MM.1S (cell line): Measurements from ENCODE around the gene P2RX3.

Experiments used
- DNase-seq: peaks from one replicate; pipeline ENCODE4 v3.0.0-alpha.2; 2015
- H2AFZ ChIP-seq: fragments of 300-600 bp; sonication (generic); 2 replicates; pipeline ENCODE4 v1.6.0; 2016; ENCODE audit warnings: antibody characterized with exemption, low read length
- H3F3A ChIP-seq: fragments of 300-600 bp; sonication (generic); 2 replicates; pipeline ENCODE4 v1.6.1; 2016; ENCODE audit warnings: mild to moderate bottlenecking, antibody characterized with exemption, low read length, moderate library complexity, mixed read lengths; ENCODE audit not compliant: insufficient read depth
- H3K27ac ChIP-seq: fragments of 300-600 bp; sonication (generic); 2 replicates; pipeline ENCODE4 v1.5.1; 2016; ENCODE audit warnings: mild to moderate bottlenecking, low read length
- H3K27me3 ChIP-seq: fragments of 300-600 bp; sonication (generic); replicated peaks from 2 replicates; pipeline ENCODE4 v1.6.0; 2016; ENCODE audit warnings: low read length; ENCODE audit not compliant: insufficient read depth
- H3K36me3 ChIP-seq: fragments of 300-600 bp; sonication (generic); replicated peaks from 2 replicates; pipeline ENCODE4 v1.6.1; 2016; ENCODE audit warnings: mild to moderate bottlenecking, low read length, mixed read lengths; ENCODE audit not compliant: insufficient read depth
- H3K4me1 ChIP-seq: fragments of 300-600 bp; sonication (generic); 2 replicates; pipeline ENCODE4 v1.6.1; 2016; ENCODE audit warnings: low read length, mixed read lengths
- H3K4me2 ChIP-seq: fragments of 300-600 bp; sonication (generic); 2 replicates; pipeline ENCODE4 v1.6.0; 2016; ENCODE audit warnings: low read depth, low read length
- H3K4me3 ChIP-seq: fragments of 300-600 bp; sonication (generic); 2 replicates; pipeline ENCODE4 v1.5.1; 2016; ENCODE audit warnings: low read length, mixed read lengths
- H3K79me2 ChIP-seq: fragments of 300-600 bp; sonication (generic); 2 replicates; pipeline ENCODE4 v1.6.1; 2016; ENCODE audit warnings: mixed run types, low read length, mixed read lengths
- H3K9ac ChIP-seq: fragments of 300-600 bp; sonication (generic); 2 replicates; pipeline ENCODE4 v1.6.1; 2016; ENCODE audit warnings: low read length, mixed read lengths
- H3K9me2 ChIP-seq: fragments of 300-600 bp; sonication (generic); replicated peaks from 2 replicates; pipeline ENCODE4 v1.6.1; 2016; ENCODE audit warnings: mild to moderate bottlenecking, low read length, mixed read lengths; ENCODE audit not compliant: insufficient read depth
- H3K9me3 ChIP-seq: fragments of 300-600 bp; sonication (generic); replicated peaks from 2 replicates; pipeline ENCODE4 v1.6.1; 2016; ENCODE audit warnings: mild to moderate bottlenecking, low read length, mixed read lengths; ENCODE audit not compliant: insufficient read depth
- H4K20me1 ChIP-seq: fragments of 300-600 bp; sonication (generic); 2 replicates; pipeline ENCODE4 v1.6.1; 2016; ENCODE audit warnings: mild to moderate bottlenecking, low read length, moderate library complexity, mixed read lengths; ENCODE audit not compliant: insufficient read depth
- EZH2 ChIP-seq: fragments of 300-600 bp; sonication (generic); optimal IDR thresholded peaks from 2 replicates; pipeline ENCODE3; 2017; ENCODE audit warnings: low read depth, mild to moderate bottlenecking, antibody characterized with exemption, low read length, mixed read lengths
- EZH2phosphoT487 ChIP-seq: fragments of 300-600 bp; sonication (generic); IDR thresholded peaks from 2 replicates; pipeline ENCODE4 v1.6.1; 2018; ENCODE audit warnings: antibody characterized with exemption, low read length
- TF ChIP-seq, protein P1 (sequence below): fragments of 300-600 bp; sonication (generic); IDR thresholded peaks from 2 replicates; pipeline ENCODE4 v1.5.1; 2016; ENCODE audit warnings: antibody characterized with exemption, low read length, mixed read lengths

Gene P2RX3

DNA sequence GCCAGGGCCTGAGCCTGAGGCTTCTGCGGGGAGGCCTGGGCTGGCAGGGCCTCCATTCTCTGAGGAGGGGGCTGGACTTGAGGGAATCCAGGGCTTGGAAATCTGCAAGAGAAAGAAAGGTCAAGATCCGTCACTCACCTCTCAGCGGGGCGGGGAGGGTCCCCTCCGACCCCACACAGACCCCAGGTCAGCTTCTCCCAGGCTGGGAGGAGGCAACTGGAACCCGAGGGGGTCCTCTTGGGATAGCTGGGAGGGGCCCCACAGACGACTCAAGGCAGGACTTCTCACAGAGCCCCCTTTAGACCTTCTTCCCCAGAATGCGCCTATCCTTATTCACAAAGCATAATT lies 24.4 kb upstream of the P2RX3 start:
- Histone ChIP-seq H3K79me2 (no peaks in the 10 kb centered on the region), H3K9ac (no peak overlapping the region), H2AFZ (no peak overlapping the region), H3K9me2 (no peaks in the 10 kb centered on the region), H3K9me3 (no peaks in the 10 kb centered on the region), H3K27ac (no peak overlapping the region), H3F3A (no peaks in the 10 kb centered on the region), H3K4me2 (no peak overlapping the region), H4K20me1 (no peaks in the 10 kb centered on the region), H3K36me3 (no peaks in the 10 kb centered on the region), H3K4me1 (no peaks in the 10 kb centered on the region), H3K27me3 (no peaks in the 10 kb centered on the region), H3K4me3 (no peak overlapping the region)
- TF ChIP-seq EZH2 (no peak), EZH2phosphoT487 (no peak)
- TF ChIP-seq, protein P1, sequence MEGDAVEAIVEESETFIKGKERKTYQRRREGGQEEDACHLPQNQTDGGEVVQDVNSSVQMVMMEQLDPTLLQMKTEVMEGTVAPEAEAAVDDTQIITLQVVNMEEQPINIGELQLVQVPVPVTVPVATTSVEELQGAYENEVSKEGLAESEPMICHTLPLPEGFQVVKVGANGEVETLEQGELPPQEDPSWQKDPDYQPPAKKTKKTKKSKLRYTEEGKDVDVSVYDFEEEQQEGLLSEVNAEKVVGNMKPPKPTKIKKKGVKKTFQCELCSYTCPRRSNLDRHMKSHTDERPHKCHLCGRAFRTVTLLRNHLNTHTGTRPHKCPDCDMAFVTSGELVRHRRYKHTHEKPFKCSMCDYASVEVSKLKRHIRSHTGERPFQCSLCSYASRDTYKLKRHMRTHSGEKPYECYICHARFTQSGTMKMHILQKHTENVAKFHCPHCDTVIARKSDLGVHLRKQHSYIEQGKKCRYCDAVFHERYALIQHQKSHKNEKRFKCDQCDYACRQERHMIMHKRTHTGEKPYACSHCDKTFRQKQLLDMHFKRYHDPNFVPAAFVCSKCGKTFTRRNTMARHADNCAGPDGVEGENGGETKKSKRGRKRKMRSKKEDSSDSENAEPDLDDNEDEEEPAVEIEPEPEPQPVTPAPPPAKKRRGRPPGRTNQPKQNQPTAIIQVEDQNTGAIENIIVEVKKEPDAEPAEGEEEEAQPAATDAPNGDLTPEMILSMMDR, result no peak
- DNase-seq, result no peak

DNA sequence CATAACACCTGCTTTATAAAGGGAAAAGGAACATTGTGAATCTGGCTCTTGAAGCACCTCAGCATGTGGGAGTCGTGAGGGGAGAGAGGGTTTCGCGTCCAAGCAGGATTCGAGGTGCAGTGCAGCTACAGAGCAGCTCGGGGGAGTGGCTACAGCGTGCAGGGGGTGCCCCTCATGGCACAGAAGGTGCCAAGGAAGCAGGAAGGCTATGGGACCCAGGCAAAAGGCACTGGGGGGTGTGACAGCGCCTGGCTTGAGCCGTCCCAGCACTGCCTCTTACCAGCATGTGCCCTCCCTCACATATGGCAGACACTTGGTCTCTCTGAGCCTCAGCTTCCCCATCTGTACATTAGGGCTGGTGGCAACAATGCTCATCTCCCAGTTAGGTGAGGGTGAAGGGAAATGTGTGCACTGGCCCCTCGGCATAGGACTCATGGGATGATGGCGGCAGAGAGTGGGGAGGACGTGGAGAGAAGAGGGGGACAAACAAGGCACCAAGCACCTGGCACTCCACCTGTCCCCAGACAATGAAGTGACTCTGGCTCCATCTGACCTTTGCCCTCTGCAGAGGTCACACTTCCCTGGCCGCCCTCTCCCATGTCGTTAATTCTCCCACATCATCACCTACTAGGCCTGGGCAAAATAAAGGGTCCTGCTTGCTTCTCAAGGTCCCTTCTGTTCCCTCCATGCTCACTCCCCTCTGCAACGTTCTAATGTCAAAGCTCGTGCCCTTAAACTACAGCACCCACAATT lies 23.8 kb upstream of the P2RX3 start:
- no peaks in the 10 kb centered on the region for H3K9me3 ChIP-seq
- no peak for DNase-seq
- no peaks in the 10 kb centered on the region for H3K4me1 ChIP-seq
- no peak overlapping the region for H3K4me2 ChIP-seq
- H3K4me3 ChIP-seq, result no peak overlapping the region
- H3F3A ChIP-seq, result no peaks in the 10 kb centered on the region
- TF ChIP-seq, protein P1, result no peak
- TF ChIP-seq EZH2phosphoT487 (no peak), EZH2 (no peak)
- no peaks in the 10 kb centered on the region for H4K20me1 ChIP-seq
- H3K9me2 ChIP-seq, result no peaks in the 10 kb centered on the region
- H3K9ac ChIP-seq, result no peak overlapping the region
- no peaks in the 10 kb centered on the region for H3K36me3 ChIP-seq
- no peak overlapping the region for H2AFZ ChIP-seq
- H3K27me3 ChIP-seq, result no peaks in the 10 kb centered on the region
- H3K79me2 ChIP-seq, result no peaks in the 10 kb centered on the region
- H3K27ac ChIP-seq, result no peak overlapping the region

DNA sequence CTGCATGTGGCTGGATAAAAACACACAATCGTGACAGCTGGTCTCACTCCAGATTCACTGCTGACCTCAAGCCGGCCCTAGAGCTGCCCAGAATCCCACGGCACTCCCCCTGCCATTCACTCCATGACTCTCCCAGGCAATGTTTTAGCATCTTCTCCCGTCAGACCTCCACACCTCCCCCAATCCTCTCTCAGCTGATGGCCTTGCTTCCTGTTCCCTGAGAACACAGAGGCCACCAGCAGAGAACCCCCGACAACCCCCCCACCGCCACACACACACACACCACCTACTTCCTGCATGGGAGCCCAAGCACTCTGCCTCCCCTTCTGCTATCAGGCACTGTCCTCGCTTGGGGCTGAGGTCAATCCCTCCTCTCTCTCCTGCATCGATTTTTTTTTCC lies 22.7 kb upstream of the P2RX3 start:
- no peaks in the 10 kb centered on the region for H3K79me2 ChIP-seq
- no peaks in the 10 kb centered on the region for H3K4me1 ChIP-seq
- no peaks in the 10 kb centered on the region for H4K20me1 ChIP-seq
- H3K9me3 ChIP-seq, result no peaks in the 10 kb centered on the region
- no peaks in the 10 kb centered on the region for H3F3A ChIP-seq
- DNase-seq, result no peak
- no peaks in the 10 kb centered on the region for H3K27me3 ChIP-seq
- H3K4me2 ChIP-seq, result no peak overlapping the region
- H2AFZ ChIP-seq, result no peak overlapping the region
- H3K9ac ChIP-seq, result no peak overlapping the region
- H3K27ac ChIP-seq, result no peak overlapping the region
- no peak overlapping the region for H3K4me3 ChIP-seq
- no peaks in the 10 kb centered on the region for H3K9me2 ChIP-seq
- no peaks in the 10 kb centered on the region for H3K36me3 ChIP-seq
- TF ChIP-seq EZH2phosphoT487 (no peak), EZH2 (no peak)
- TF ChIP-seq, protein P1, result no peak
